Measurements from ENCODE around the gene NSMF. TPM values are rescaled to one million over a fixed set of nuclear protein-coding genes. Genes with fewer than 3 reads are reported as not detected.
A peak's percentile ranks its signal among the peaks of the same experiment; 100 is the strongest.

Gene NSMF
- total and polyA plus RNA-seq, 2 donors (not counting 3 experiments of a cell fraction or from before 2014, with no cell fraction given), result 43.3 to 53.7 TPM

GRCh38 chr9:137406085-137406760 lies 52.9 kb downstream of the NSMF start:
- H3K27ac ChIP-seq (ENCODE audit: insufficient read depth, low read depth, low read length), result no peak overlapping the region
- H3K4me2 ChIP-seq (ENCODE audit: insufficient read depth, low read length), result no peak overlapping the region
- FAIRE-seq, result peak; percentile 72
- no peaks in the 10 kb centered on the region for H3K36me3 ChIP-seq (ENCODE audit: control insufficient read depth in 2 of 2, extremely low read depth in 1 of 2, insufficient read depth in 2 of 2, low read length in 2 of 2)
- DNase-seq (ENCODE audit: low read depth, low spot score), result no peak
- no peaks in the 10 kb centered on the region for H4K20me1 ChIP-seq (replicated peaks; ENCODE audit: control insufficient read depth, extremely low read depth, insufficient read depth, low read length)
- H3K27me3 ChIP-seq (ENCODE audit: control insufficient read depth in 2 of 2, insufficient read depth in 2 of 2, low read length in 2 of 2), result no peaks in the 10 kb centered on the region
- H3K79me2 ChIP-seq (ENCODE audit: control insufficient read depth, insufficient read depth, low read length), result no peaks in the 10 kb centered on the region
- H3K4me1 ChIP-seq (ENCODE audit: control insufficient read depth, extremely low read depth, insufficient read depth, low read length), result peaks cover 18% of the 10 kb centered on the region
- H3K9me1 ChIP-seq (replicated peaks; ENCODE audit: control insufficient read depth, extremely low read depth, insufficient read depth, low read length), result no peaks in the 10 kb centered on the region
- dilution Hi-C loops (cut with MboI; ENCODE audit: extremely low pct_ligation_motif_present, low sequenced_read_pairs), result no loop called here
- TF ChIP-seq POLR2AphosphoS5 (IDR thresholded peaks at IDR 0.05; ENCODE audit: insufficient read depth, low read depth, low read length) (no peak), JUN (IDR thresholded peaks at IDR 0.05; ENCODE audit: borderline replicate concordance, insufficient read depth, insufficient read length, low read depth) (no peak), EZH2 (IDR thresholded peaks at IDR 0.05; ENCODE audit: borderline replicate concordance, low read depth, low read length, severe bottlenecking) (no peak), FOS (IDR thresholded peaks at IDR 0.05; ENCODE audit: borderline replicate concordance, insufficient read depth, low read length) (no peak), GATA2 (IDR thresholded peaks at IDR 0.05; ENCODE audit: insufficient read depth, insufficient read length, low read depth, low read length) (no peak), POLR2A (IDR thresholded peaks at IDR 0.05; ENCODE audit: low read depth, low read length) (no peak), MYC (IDR thresholded peaks at IDR 0.05; ENCODE audit: low read depth, low read length) (no peak)
- TF ChIP-seq, protein P1, sequence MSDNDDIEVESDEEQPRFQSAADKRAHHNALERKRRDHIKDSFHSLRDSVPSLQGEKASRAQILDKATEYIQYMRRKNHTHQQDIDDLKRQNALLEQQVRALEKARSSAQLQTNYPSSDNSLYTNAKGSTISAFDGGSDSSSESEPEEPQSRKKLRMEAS (IDR thresholded peaks at IDR 0.05; ENCODE audit: insufficient read depth, insufficient read length), result no peak
- TF ChIP-seq, protein P2, sequence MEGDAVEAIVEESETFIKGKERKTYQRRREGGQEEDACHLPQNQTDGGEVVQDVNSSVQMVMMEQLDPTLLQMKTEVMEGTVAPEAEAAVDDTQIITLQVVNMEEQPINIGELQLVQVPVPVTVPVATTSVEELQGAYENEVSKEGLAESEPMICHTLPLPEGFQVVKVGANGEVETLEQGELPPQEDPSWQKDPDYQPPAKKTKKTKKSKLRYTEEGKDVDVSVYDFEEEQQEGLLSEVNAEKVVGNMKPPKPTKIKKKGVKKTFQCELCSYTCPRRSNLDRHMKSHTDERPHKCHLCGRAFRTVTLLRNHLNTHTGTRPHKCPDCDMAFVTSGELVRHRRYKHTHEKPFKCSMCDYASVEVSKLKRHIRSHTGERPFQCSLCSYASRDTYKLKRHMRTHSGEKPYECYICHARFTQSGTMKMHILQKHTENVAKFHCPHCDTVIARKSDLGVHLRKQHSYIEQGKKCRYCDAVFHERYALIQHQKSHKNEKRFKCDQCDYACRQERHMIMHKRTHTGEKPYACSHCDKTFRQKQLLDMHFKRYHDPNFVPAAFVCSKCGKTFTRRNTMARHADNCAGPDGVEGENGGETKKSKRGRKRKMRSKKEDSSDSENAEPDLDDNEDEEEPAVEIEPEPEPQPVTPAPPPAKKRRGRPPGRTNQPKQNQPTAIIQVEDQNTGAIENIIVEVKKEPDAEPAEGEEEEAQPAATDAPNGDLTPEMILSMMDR (IDR thresholded peaks at IDR 0.05; ENCODE audit: extremely low read depth in 1 of 2, insufficient read depth in 1 of 2, low read depth in 1 of 2, low read length in 2 of 2), result no peak
- H3K4me3 ChIP-seq (replicated peaks in 1 of 3; ENCODE audit: insufficient read depth in 1 of 3, low read depth in 1 of 3, low read length in 3 of 3), result peak overlapping the region in 1 of 3 experiments; percentile 17
- H3K9me3 ChIP-seq (replicated peaks; ENCODE audit: control insufficient read depth, insufficient read depth, low read length), result no peaks in the 10 kb centered on the region
- no peak overlapping the region for H3K9ac ChIP-seq (replicated peaks; ENCODE audit: extremely low read depth, insufficient read depth, low read length)
- POLR2A ChIA-PET, result no interaction called here
- H2AFZ ChIP-seq (ENCODE audit: low read depth, low read length), result no peak overlapping the region
- CTCF ChIA-PET, result interaction anchor here (0.6 to 1.8 kb wide), 6 partner anchors 87 to 119 kb away, joined by 3 to 5 read pairs (median 3); no protein-coding TSS in a partner anchor
- no TSS peak for BruUV-seq (replicated peaks)
- intact Hi-C loops (cut with micrococcal nuclease), result loop anchor here (2.0 kb wide), 1 partner anchor 51 kb away; no protein-coding TSS in a partner anchor
